Loucy (cell line): Measurements from ENCODE around the gene TOMM20.

Experiments used
- CTCF ChIP-seq: fragments of 200-600 bp; sonication (generic); conservative IDR thresholded peaks from 2 replicates; pipeline ENCODE4 v1.5.1; 2014; ENCODE audit warnings: mild to moderate bottlenecking, antibody characterized with exemption, low read length
- EZH2phosphoT487 ChIP-seq: fragments of 200-600 bp; IDR thresholded peaks from 2 replicates; pipeline ENCODE4 v1.6.1; 2018; ENCODE audit warnings: antibody characterized with exemption, mild to moderate bottlenecking, moderate library complexity, borderline replicate concordance

- TF ChIP-seq CTCF, result no peak
- TF ChIP-seq EZH2phosphoT487, result no peak
Observed at GRCh38 chr1:235112297-235113182, 16.1 kb downstream of the TOMM20 start.
